Nephron progenitor cell (in vitro differentiated cells): ENCODE data around the gene UGT1A1.

Source experiments
- DNase-seq: peaks from one replicate; pipeline ENCODE4 v3.0.0; 2021
- H3K27ac Mint-ChIP-seq: 2 replicates; pipeline ENCODE4 v1.8.0; 2021; ENCODE audit warnings: mild to moderate bottlenecking, moderate library complexity, mixed read lengths
- H3K27me3 Mint-ChIP-seq: 2 replicates; pipeline ENCODE4 v1.8.0; 2021; ENCODE audit warnings: mild to moderate bottlenecking, low read depth, mixed read lengths; ENCODE audit not compliant: poor library complexity
- H3K36me3 Mint-ChIP-seq: 2 replicates; pipeline ENCODE4 v1.8.0; 2021; ENCODE audit warnings: low read depth, mixed read lengths
- H3K4me1 Mint-ChIP-seq: 2 replicates; pipeline ENCODE4 v1.8.0; 2021; ENCODE audit warnings: mixed read lengths
- H3K4me3 Mint-ChIP-seq: 2 replicates; pipeline ENCODE4 v1.8.0; 2021; ENCODE audit warnings: mild to moderate bottlenecking, moderate library complexity, mixed read lengths
- H3K9me3 Mint-ChIP-seq: 2 replicates; pipeline ENCODE4 v1.8.0; 2021; ENCODE audit warnings: mild to moderate bottlenecking, moderate library complexity, mixed read lengths
- CTCF ChIP-seq: fragments of 200-600 bp; sonication (generic); IDR thresholded peaks from 2 replicates; pipeline ENCODE4 v1.5.0; 2021; ENCODE audit warnings: antibody characterized with exemption

UGT1A1 gene

DNA sequence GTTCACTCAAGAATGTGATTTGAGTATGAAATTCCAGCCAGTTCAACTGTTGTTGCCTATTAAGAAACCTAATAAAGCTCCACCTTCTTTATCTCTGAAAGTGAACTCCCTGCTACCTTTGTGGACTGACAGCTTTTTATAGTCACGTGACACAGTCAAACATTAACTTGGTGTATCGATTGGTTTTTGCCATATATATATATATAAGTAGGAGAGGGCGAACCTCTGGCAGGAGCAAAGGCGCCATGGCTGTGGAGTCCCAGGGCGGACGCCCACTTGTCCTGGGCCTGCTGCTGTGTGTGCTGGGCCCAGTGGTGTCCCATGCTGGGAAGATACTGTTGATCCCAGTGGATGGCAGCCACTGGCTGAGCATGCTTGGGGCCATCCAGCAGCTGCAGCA, at the start of gene UGT1A1:
Gene UGT1A1, plus strand, starts transcription at position 228 of the 400 bp plus-strand sequence. Its CDS starts 18 bp downstream, at position 246.
- Mint-ChIP-seq H3K27me3 (peaks cover 19% of the 10 kb centered on the region), H3K36me3 (no peaks in the 10 kb centered on the region), H3K27ac (no peak within 1 kb of the TSS), H3K4me1 (no peaks in the 10 kb centered on the region), H3K4me3 (no peak within 1 kb of the TSS), H3K9me3 (no peaks in the 10 kb centered on the region)
- TF ChIP-seq CTCF, result no peak
- no peak for DNase-seq

DNA sequence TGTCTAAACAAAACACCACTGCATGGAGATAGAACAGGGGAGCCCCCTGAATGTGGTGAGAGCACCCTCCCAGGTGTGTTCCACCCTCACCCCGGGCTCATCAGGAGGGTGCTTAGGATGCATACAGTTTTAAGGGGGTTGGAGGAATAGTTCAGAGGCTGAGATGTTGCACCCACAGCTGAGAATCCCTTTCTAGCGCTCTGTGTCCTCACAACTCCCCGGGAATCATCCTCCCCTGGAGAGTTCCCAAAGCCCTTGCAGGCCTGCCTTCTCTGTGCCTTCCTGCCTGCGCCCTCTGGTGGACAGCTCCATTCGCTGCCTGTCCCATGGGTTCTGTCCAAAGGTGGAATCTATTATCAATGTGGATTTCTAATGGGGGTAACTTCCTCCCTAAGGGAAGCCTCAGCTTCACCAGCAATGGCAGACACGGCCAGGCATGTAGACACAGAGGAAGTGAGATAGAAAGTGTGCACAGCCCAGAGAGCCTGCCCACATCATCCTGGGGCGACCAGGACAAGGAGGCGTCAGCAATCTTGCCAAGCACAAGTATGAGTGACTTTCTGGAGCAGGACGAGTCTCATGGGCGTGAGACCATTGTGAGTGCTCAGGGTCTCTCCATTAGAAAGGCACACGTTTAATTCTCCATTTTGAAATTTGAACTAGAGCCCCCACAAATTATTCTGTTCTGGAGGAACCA, 48.6 kb upstream of the UGT1A1 start:
- Mint-ChIP-seq H3K27me3 (peaks cover 12% of the 10 kb centered on the region), H3K9me3 (no peaks in the 10 kb centered on the region), H3K36me3 (no peaks in the 10 kb centered on the region), H3K4me1 (peaks cover 9% of the 10 kb centered on the region), H3K4me3 (no peak overlapping the region), H3K27ac (no peak overlapping the region)
- TF ChIP-seq CTCF, result peak; percentile 88
- DNase-seq, result peak; percentile 92

DNA sequence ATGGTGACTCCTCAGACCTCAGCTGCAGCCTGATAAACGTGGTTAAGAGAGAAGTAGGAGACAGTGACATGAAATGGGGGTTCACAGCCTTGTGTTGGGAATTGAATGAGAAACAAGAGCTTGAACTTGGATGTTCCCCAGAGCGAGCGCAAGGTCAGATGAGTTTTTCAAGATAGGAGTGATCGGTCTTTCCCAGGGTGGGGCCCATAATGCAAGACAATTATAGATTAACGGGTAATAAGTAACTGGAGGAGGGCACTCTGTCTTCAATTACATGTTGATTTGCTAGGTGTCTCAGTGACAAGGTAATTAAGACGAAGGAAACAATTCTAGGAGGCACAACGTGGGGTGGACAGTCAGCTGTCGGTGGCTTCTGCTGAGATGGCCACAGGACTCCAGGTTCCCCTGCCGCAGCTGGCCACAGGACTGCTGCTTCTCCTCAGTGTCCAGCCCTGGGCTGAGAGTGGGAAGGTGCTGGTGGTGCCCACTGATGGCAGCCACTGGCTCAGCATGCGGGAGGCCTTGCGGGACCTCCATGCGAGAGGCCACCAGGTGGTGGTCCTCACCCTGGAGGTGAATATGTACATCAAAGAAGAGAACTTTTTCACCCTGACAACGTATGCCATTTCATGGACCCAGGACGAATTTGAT, 47.3 kb upstream of the UGT1A1 start, which contains the start of gene UGT1A5:
Gene UGT1A5, plus strand, starts transcription at position 297 of the 651 bp plus-strand sequence. Its CDS starts 85 bp downstream, at position 382.
- Mint-ChIP-seq H3K4me1 (peaks cover 9% of the 10 kb centered on the region), H3K4me3 (no peak within 1 kb of the TSS)

DNA sequence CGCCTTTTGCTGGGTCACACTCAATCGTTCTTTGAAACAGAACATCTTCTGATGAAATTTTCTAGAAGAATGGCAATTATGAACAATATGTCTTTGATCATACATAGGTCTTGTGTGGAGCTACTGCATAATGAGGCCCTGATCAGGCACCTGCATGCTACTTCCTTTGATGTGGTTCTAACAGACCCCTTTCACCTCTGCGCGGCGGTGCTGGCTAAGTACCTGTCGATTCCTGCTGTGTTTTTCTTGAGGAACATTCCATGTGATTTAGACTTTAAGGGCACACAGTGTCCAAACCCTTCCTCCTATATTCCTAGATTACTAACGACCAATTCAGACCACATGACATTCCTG, 46.8 kb upstream of the UGT1A1 start:
- H3K4me3 Mint-ChIP-seq, result no peak overlapping the region
- H3K36me3 Mint-ChIP-seq, result no peaks in the 10 kb centered on the region
- H3K9me3 Mint-ChIP-seq, result no peaks in the 10 kb centered on the region
- no peak overlapping the region for H3K27ac Mint-ChIP-seq
- DNase-seq, result no peak
- no peak for TF ChIP-seq CTCF
- peaks cover 23% of the 10 kb centered on the region for H3K27me3 Mint-ChIP-seq
- H3K4me1 Mint-ChIP-seq, result peaks cover 9% of the 10 kb centered on the region

More for the DNA sequence above, 47.3 kb upstream of the UGT1A1 start, which contains the start of gene UGT1A5:
- no peaks in the 10 kb centered on the region for H3K9me3 Mint-ChIP-seq
- no peak for DNase-seq
- no peak within 1 kb of the TSS for H3K27ac Mint-ChIP-seq
- peaks cover 23% of the 10 kb centered on the region for H3K27me3 Mint-ChIP-seq
- no peak for TF ChIP-seq CTCF
- H3K36me3 Mint-ChIP-seq, result no peaks in the 10 kb centered on the region

GRCh38 chr2:233714121-233714520, 45.9 kb upstream of the UGT1A1 start:
- no peak for TF ChIP-seq CTCF
- Mint-ChIP-seq H3K4me3 (no peak overlapping the region), H3K27me3 (peaks cover 23% of the 10 kb centered on the region), H3K9me3 (no peaks in the 10 kb centered on the region), H3K4me1 (peaks cover 9% of the 10 kb centered on the region), H3K27ac (no peak overlapping the region), H3K36me3 (no peaks in the 10 kb centered on the region)
- no peak for DNase-seq
